ENCODE data around the gene PCYT2. TPM values are rescaled to one million over a fixed set of nuclear protein-coding genes. Genes with fewer than 3 reads are reported as not detected.

The PCYT2 gene
- polyA plus RNA-seq, 5 donors, result 13.9 to 26.7 (median 15.7) TPM

- no peak for DNase-seq
These were observed 51.1 kb downstream of the PCYT2 start, which contains the start of gene P4HB for GRCh38 chr17:81859906-81860755. Gene P4HB, minus strand, starts transcription at chr17:81860535. Its CDS starts 64 bp downstream, at chr17:81860471.

DNA sequence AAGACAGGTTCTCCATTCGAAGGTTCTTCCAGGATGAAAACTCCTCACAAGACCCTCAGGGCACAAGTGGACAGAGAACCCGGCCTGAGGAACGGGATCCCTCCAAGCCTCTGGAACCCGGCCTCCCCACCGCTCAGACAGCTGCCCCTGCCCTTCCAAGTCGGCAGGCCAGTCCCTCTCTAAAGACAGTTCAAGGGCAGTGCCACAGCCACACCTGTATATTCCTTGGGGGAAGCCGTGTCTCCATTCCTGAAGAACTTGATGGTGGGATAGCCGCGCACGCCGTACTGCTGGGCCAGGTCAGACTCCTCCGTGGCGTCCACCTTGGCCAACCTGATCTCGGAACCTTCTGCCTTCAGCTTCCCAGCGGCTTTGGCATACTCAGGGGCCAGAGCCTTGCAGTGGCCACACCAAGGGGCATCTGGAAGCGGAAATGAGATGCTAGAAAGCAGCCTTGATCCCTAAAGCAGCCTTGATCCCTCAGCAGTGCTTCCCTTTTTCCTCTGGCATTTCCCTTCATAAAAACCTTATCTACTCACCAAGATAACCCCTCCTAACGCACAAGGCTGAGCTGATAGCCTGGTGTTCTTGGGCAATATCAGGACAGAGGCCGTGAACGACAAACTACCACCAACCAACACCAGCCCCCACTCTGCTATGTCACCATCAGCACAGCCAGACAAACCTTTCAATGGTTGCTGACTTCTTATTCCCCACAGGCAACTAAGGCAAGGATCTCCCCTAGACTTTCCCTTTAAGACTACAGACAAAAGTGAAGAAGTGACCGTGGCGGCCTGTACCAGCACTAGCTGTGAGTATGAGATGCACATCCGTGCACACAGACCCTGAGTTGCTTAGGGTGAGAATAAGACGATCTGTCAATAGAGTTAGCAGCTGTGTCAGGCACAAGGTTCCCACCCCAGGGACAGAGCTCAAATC lies 52.0 kb downstream of the PCYT2 start:
- no peak for DNase-seq

DNA sequence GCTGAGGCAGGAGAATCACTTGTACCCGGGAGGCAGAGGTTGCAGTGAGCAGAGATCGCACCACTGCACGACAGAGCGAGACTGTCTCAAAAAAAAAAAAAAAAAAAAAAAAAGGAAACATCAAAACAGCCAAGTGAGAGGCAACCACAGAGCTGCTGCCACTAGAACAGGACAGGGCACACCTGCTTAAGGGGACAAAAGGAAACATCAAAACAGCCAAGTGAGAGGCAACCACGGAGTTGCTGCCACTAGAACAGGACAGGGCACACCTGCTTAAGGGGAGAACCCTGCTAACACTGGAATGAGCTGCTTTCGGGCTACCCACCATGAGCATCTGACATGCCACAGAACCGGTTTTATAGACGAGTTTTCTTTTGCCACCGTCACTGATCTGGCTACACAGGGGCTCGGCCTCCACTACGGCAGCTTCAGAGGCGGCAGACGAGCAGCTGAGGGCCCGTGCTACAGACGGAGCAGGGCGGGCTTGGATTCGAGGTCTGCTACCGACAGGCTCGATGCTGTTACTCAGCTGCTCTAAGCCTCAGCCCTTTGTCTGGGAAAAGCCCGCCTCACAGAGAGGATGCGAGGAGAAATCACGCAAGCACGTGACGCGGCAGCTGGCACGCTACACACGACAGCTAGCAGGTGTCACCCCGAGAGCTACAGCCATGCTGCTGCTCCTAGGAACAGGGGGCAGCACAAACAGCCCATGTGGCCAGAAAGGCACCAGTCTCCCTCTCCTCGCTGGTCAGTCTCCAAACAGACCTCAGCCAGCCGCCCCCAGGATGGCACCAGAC lies 52.8 kb downstream of the PCYT2 start:
- no peak for DNase-seq

- DNase-seq, result no peak
These were observed 56.0 kb downstream of the PCYT2 start for GRCh38 chr17:81854974-81855774.

DNA sequence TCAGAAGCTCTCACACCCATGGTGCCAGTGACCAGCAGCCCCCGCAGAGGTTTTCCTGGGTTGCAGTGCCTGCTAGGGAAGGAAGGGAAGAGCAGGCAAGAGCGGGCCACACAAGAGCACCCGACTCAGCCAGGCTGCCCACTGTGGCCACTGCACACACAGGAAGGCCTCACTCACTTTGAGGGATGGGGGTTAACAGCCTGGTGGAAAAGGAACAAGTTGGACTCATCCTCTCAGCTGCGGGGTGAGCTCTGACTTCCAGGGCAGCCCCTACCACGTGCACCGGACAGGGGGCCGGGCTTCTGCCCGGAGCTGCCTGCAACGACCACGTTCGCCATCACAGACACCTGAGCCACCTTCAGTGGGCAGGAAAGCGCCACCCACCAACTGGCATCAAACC lies 59.0 kb downstream of the PCYT2 start:
- no peak for DNase-seq

GRCh38 chr17:81851423-81851822 lies 59.8 kb downstream of the PCYT2 start:
- DNase-seq, result no peak

Other genes starting within 250 kb of the PCYT2 start
- 10 to 100 TPM in 4 of 5 donors, 1 to 10 TPM in 1; 8.8 to 18.2 (median 11.0) TPM for gene OXLD1, start 244.8 kb downstream of the PCYT2 start, polyA plus RNA-seq (ENCODE audit: insufficient read depth in 1 of 5, insufficient read length in 5 of 5, low replicate concordance in 1 of 5)
- 10 to 100 TPM; 13.8 to 19.4 (median 14.0) TPM for gene CCDC137, start 244.7 kb downstream of the PCYT2 start, polyA plus RNA-seq (ENCODE audit: insufficient read depth in 1 of 5, insufficient read length in 5 of 5, low replicate concordance in 1 of 5)
- gene ARL16, start 227.6 kb downstream of the PCYT2 start, polyA plus RNA-seq (ENCODE audit: insufficient read depth in 1 of 5, insufficient read length in 5 of 5, low replicate concordance in 1 of 5), result 10 to 100 TPM; 38.7 to 53.2 (median 45.5) TPM
- 10 to 100 TPM; 76.4 to 92.3 (median 82.1) TPM for gene HGS, start 227.4 kb downstream of the PCYT2 start, polyA plus RNA-seq (ENCODE audit: insufficient read depth in 1 of 5, insufficient read length in 5 of 5, low replicate concordance in 1 of 5)
- gene MRPL12, start 208.0 kb downstream of the PCYT2 start, polyA plus RNA-seq (ENCODE audit: insufficient read depth in 1 of 5, insufficient read length in 5 of 5, low replicate concordance in 1 of 5), result 10 to 100 TPM; 23.5 to 52.8 (median 28.3) TPM
- gene SLC25A10, start 199.1 kb downstream of the PCYT2 start, polyA plus RNA-seq (ENCODE audit: insufficient read depth in 1 of 5, insufficient read length in 5 of 5, low replicate concordance in 1 of 5), result 10 to 100 TPM in 1 of 5 donors, 1 to 10 TPM in 4; 5.4 to 12.7 (median 9.5) TPM
- gene GCGR, start 107.2 kb downstream of the PCYT2 start, polyA plus RNA-seq (ENCODE audit: insufficient read depth in 1 of 5, insufficient read length in 5 of 5, low replicate concordance in 1 of 5), result under 1 TPM in 4 of 5 donors, not detected in 1; 0.08 to 0.42 (median 0.20) TPM
- gene MCRIP1, start 78.1 kb downstream of the PCYT2 start, polyA plus RNA-seq (ENCODE audit: insufficient read depth in 1 of 5, insufficient read length in 5 of 5, low replicate concordance in 1 of 5), result 100 to 1,000 TPM in 1 of 5 donors, 10 to 100 TPM in 4; 53.6 to 144 (median 89.4) TPM
- gene PPP1R27, start 76.3 kb downstream of the PCYT2 start, polyA plus RNA-seq (ENCODE audit: insufficient read depth in 1 of 5, insufficient read length in 5 of 5, low replicate concordance in 1 of 5), result 1 to 10 TPM in 1 of 5 donors, under 1 TPM in 4; 0.11 to 1.7 (median 0.15) TPM
- 100 to 1,000 TPM; 405 to 645 (median 548) TPM for gene P4HB, start 50.9 kb downstream of the PCYT2 start, polyA plus RNA-seq (ENCODE audit: insufficient read depth in 1 of 5, insufficient read length in 5 of 5, low replicate concordance in 1 of 5)
- gene ARHGDIA, start 40.1 kb downstream of the PCYT2 start, polyA plus RNA-seq (ENCODE audit: insufficient read depth in 1 of 5, insufficient read length in 5 of 5, low replicate concordance in 1 of 5), result 100 to 1,000 TPM; 109 to 300 (median 150) TPM
- gene ALYREF, start 19.8 kb downstream of the PCYT2 start, polyA plus RNA-seq (ENCODE audit: insufficient read depth in 1 of 5, insufficient read length in 5 of 5, low replicate concordance in 1 of 5), result 100 to 1,000 TPM in 1 of 5 donors, 10 to 100 TPM in 4; 65.2 to 102 (median 69.9) TPM
- 100 to 1,000 TPM in 1 of 5 donors, 10 to 100 TPM in 4; 58.1 to 139 (median 77.9) TPM for gene ANAPC11, start 19.7 kb downstream of the PCYT2 start, polyA plus RNA-seq (ENCODE audit: insufficient read depth in 1 of 5, insufficient read length in 5 of 5, low replicate concordance in 1 of 5)
- 1 to 10 TPM in 4 of 5 donors, under 1 TPM in 1; 0.85 to 1.4 (median 1.3) TPM for gene NPB, start 9.2 kb downstream of the PCYT2 start, polyA plus RNA-seq (ENCODE audit: insufficient read depth in 1 of 5, insufficient read length in 5 of 5, low replicate concordance in 1 of 5)
- 10 to 100 TPM in 4 of 5 donors, 1 to 10 TPM in 1; 9.7 to 15.2 (median 12.9) TPM for gene SIRT7, start 6.8 kb upstream of the PCYT2 start, polyA plus RNA-seq (ENCODE audit: insufficient read depth in 1 of 5, insufficient read length in 5 of 5, low replicate concordance in 1 of 5)
- 10 to 100 TPM in 2 of 5 donors, 1 to 10 TPM in 3; 7.1 to 13.4 (median 9.7) TPM for gene MAFG, start 16.3 kb upstream of the PCYT2 start, polyA plus RNA-seq (ENCODE audit: insufficient read depth in 1 of 5, insufficient read length in 5 of 5, low replicate concordance in 1 of 5)
- gene PYCR1, start 25.9 kb upstream of the PCYT2 start, polyA plus RNA-seq (ENCODE audit: insufficient read depth in 1 of 5, insufficient read length in 5 of 5, low replicate concordance in 1 of 5), result 10 to 100 TPM; 31.4 to 88.9 (median 40.3) TPM
- gene MYADML2, start 35.8 kb upstream of the PCYT2 start, polyA plus RNA-seq (ENCODE audit: insufficient read depth in 1 of 5, insufficient read length in 5 of 5, low replicate concordance in 1 of 5), result 1 to 10 TPM in 1 of 5 donors, under 1 TPM in 3, not detected in 1; 0.10 to 1.2 (median 0.17) TPM
- 10 to 100 TPM; 29.6 to 81.0 (median 65.9) TPM for gene NOTUM, start 49.8 kb upstream of the PCYT2 start, polyA plus RNA-seq (ENCODE audit: insufficient read depth in 1 of 5, insufficient read length in 5 of 5, low replicate concordance in 1 of 5)
- gene ASPSCR1, start 66.2 kb upstream of the PCYT2 start, polyA plus RNA-seq (ENCODE audit: insufficient read depth in 1 of 5, insufficient read length in 5 of 5, low replicate concordance in 1 of 5), result 10 to 100 TPM; 32.9 to 68.3 (median 44.6) TPM
- gene CENPX, start 111.5 kb upstream of the PCYT2 start, polyA plus RNA-seq (ENCODE audit: insufficient read depth in 1 of 5, insufficient read length in 5 of 5, low replicate concordance in 1 of 5), result 10 to 100 TPM; 43.6 to 68.6 (median 50.9) TPM
- 10 to 100 TPM; 11.4 to 24.3 (median 16.9) TPM for gene LRRC45, start 111.9 kb upstream of the PCYT2 start, polyA plus RNA-seq (ENCODE audit: insufficient read depth in 1 of 5, insufficient read length in 5 of 5, low replicate concordance in 1 of 5)
- 10 to 100 TPM; 11.6 to 26.2 (median 16.2) TPM for gene RAC3, start 120.3 kb upstream of the PCYT2 start, polyA plus RNA-seq (ENCODE audit: insufficient read depth in 1 of 5, insufficient read length in 5 of 5, low replicate concordance in 1 of 5)
- 10 to 100 TPM; 57.7 to 99.0 (median 67.4) TPM for gene DCXR, start 126.3 kb upstream of the PCYT2 start, polyA plus RNA-seq (ENCODE audit: insufficient read depth in 1 of 5, insufficient read length in 5 of 5, low replicate concordance in 1 of 5)
- 10 to 100 TPM; 31.2 to 57.4 (median 50.3) TPM for gene RFNG, start 140.4 kb upstream of the PCYT2 start, polyA plus RNA-seq (ENCODE audit: insufficient read depth in 1 of 5, insufficient read length in 5 of 5, low replicate concordance in 1 of 5)
- gene GPS1, start 140.5 kb upstream of the PCYT2 start, polyA plus RNA-seq (ENCODE audit: insufficient read depth in 1 of 5, insufficient read length in 5 of 5, low replicate concordance in 1 of 5), result 100 to 1,000 TPM in 1 of 5 donors, 10 to 100 TPM in 4; 63.6 to 105 (median 81.9) TPM
- gene DUS1L, start 154.4 kb upstream of the PCYT2 start, polyA plus RNA-seq (ENCODE audit: insufficient read depth in 1 of 5, insufficient read length in 5 of 5, low replicate concordance in 1 of 5), result 100 to 1,000 TPM in 1 of 5 donors, 10 to 100 TPM in 4; 51.2 to 104 (median 67.2) TPM
- gene FASN, start 186.8 kb upstream of the PCYT2 start, polyA plus RNA-seq (ENCODE audit: insufficient read depth in 1 of 5, insufficient read length in 5 of 5, low replicate concordance in 1 of 5), result 10 to 100 TPM; 17.0 to 71.5 (median 22.6) TPM

Data from right lung (tissue), 5 donors.